Central memory CD4-positive, alpha-beta T cell (primary cell): ENCODE data around the gene CDKN2AIP.

Experiments
- DNase-seq: peaks from one replicate; pipeline ENCODE4 v3.0.0; 2022
- total RNA-seq, 3 experiments: gene quantifications; one replicate each; lab custom pipeline; 2026; lab: John Stamatoyannopoulos, UW

CDKN2AIP gene, protein sequence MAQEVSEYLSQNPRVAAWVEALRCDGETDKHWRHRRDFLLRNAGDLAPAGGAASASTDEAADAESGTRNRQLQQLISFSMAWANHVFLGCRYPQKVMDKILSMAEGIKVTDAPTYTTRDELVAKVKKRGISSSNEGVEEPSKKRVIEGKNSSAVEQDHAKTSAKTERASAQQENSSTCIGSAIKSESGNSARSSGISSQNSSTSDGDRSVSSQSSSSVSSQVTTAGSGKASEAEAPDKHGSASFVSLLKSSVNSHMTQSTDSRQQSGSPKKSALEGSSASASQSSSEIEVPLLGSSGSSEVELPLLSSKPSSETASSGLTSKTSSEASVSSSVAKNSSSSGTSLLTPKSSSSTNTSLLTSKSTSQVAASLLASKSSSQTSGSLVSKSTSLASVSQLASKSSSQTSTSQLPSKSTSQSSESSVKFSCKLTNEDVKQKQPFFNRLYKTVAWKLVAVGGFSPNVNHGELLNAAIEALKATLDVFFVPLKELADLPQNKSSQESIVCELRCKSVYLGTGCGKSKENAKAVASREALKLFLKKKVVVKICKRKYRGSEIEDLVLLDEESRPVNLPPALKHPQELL
- 46.9 to 96.1 (median 77.2) reads per million in 3 experiments for total RNA-seq

DNA sequence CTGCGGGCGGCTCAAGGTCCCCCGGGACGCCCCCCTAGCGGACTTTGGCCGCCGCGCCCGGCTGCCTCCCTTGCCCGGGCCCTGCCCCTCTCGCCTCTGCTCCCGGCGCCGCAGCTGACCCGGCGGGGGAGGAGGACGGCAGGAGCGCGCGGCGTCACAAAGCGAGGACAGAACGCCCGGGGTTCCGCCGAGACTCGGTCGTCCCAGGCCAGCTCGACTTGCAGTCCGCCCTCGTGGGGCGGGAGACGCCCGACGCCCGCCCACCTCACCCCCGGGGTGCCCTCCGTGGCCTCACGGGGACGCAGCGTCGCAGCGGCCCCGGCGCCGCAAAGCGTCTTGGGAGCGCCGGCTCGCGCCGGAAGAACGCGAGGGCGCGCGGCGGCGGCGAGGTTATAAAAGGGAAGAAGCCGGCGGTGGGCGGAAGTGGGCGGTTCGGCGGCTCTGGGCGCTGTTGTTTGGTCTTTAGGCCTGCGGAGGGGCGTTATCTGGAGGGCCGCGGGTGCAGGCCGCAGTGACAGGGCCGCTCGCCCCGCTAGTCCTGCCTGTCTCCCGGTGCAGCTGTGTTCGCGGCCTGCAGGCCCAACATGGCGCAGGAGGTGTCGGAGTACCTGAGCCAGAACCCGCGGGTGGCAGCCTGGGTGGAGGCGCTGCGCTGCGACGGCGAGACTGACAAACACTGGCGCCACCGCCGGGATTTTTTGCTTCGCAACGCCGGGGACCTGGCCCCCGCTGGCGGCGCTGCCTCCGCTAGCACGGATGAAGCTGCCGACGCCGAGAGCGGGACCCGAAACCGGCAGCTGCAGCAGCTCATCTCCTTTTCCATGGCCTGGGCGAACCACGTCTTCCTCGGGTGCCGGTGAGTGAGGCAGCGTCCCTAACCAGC, at the start of gene CDKN2AIP:
CDKN2AIP (plus strand) TSS at position 423 of the 883 bp plus-strand sequence; CDS start at position 585, 162 bp downstream.
- peak; percentile 95 for DNase-seq

DNA sequence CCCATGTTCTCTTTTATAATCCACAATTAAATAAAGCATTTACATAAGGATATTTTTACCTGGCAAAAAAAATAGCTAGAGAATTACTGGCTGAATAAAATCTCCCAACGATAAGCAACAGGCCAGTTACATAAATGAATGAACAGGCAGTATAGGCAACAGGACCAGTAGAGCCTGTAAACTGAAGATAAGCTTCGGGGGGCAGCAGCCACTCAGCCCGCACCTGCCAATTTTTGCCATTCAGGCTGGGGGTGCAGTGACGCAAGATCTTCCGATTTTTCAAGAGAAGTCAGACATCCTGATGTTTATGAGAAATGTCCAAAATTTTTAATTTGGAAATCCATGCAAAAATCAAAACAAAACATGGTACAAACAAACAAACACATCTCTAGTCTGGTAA, 49.0 kb upstream of the CDKN2AIP start:
- no peak for DNase-seq

DNA sequence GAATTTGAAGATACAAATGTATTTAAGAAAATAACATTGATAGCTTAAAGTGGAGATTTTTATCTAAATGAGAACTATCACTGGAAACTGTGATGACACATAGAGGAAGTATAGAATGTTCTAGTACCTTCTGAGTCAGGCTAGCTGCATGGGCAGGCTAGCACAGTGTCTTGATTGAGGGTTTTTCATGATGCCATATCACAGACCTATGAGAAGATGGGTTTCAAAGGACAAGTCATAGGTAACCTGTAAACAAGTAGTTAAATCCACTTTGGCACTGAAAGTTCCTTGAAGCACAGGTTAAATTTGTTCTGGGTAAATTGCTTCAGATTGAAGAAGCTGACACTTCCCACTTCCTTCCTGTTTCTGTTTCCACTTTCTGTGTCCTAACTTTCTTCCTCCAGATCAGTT, 48.2 kb upstream of the CDKN2AIP start:
- DNase-seq = no peak

DNA sequence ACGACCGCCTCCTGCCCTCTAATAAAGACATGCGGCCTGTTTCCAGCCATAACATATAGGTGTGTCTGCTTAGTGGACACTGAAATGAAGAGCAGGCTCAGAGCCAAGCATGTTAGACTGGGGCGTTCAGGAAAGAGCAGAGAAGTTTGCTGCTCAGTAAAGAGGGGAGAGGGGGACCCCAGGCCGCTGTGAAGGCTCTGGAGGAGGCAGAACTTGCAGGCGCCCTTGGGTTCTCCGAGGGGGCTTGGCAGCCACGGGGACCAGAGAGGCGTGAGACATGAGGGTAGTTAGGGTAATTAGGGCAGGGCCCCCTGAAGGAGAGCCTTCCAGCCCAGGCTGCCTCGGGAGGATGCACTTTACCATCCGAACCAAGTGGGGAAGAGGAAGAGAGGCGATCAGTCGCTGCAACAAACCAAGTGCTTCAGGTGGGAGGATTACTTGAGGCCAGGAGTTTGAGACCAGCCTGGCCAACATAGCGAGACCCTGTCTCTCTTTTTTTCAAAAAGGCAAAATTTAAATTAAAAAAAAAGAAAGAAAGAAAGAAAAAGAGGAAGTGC, 46.6 kb upstream of the CDKN2AIP start:
- DNase-seq = no peak

DNA sequence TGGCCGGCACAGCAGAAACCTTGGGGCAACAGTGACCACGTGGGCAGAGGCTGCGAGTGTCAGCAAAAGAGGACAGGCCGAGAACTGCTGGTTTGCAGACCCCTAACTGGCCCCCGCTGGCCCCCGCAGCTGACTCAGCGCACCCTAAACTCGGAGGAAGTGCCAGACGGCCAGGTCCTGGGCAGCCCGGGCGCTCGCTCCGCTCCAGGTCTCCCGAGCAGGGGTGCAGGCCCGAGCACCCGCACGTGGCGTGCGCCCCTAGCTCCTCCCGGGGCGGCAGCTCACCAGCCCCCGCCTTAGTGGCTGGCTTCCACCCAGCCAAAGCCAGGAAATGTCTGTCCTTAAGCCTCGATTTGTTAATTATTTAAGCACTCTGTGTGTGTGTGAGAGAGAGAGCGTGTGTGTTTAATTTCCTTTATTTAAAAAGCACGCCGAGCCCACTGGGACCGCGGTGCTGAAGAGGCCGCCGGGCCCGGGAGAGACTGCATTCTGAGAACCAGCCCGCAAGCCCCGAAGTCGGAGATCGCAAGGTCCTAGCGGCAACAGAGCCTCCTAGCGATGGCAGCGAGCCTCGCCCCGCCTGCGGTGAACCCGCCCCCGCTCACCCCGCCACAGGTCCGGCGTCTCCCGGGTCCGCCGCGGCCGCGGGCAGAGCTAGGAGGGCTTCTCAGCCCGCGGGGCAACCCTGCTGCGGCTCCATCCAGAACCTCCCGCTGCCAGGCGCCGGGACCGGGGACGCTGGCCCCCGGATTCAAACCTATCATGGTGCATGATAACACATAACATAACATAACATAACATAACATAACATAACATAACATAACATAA, 45.9 kb upstream of the CDKN2AIP start:
- peak; percentile 50 for DNase-seq

DNA sequence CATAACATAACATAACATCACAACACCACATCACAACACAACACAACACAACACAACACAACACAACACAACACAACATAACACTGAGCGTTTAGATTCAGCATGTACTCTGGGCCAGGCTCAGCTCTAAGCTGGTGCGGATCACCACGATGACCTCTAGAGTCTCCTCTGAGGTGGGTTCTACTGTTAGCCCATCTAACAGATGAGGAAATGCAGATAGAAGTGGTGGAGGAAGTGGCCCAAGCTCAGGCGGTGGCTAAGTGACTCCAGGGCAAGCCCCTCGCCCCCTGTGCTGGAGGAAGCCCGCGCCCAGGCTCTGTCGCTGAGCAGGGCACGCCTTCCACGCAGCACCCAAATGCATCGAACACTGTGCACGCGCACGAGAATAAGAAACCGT, 45.3 kb upstream of the CDKN2AIP start:
- DNase-seq = no peak

DNA sequence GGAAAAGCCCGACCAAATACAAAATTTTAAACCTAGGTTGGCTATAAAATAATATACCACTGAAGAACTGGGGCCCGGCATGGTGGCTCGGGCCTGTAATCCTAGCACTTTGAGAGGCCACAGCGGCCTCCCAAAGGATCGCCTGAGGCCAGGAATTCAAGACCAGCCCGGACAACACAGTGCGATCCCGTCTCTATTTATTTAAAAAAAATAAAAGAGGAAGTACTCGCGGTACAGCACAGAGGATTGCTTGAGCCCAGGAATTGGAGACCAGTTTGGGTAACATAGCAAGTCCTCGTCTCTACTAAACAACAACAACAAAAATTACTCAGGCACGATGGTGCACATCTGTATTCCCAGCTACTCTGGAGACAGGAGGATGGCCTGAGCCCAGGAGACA, 44.8 kb upstream of the CDKN2AIP start:
- no peak for DNase-seq

DNA sequence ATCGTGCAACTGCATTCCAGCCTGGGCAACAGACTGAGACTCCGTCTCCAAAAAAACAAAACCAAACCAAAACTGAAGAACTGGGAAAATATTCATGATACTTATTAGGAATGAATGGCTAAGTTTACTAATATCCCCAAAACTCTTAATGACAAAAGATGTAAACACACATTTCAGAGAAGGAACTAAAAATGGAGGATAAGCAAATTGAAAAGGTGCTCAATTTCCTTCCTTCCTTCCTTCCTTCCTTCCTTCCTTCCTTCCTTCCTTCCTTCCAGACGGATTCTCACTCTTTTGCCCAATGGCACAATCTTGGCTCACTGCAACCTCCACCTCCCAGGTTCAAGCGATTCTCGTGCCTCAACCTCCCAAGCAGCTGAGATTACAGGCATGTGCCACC, 44.4 kb upstream of the CDKN2AIP start:
- no peak for DNase-seq

DNA sequence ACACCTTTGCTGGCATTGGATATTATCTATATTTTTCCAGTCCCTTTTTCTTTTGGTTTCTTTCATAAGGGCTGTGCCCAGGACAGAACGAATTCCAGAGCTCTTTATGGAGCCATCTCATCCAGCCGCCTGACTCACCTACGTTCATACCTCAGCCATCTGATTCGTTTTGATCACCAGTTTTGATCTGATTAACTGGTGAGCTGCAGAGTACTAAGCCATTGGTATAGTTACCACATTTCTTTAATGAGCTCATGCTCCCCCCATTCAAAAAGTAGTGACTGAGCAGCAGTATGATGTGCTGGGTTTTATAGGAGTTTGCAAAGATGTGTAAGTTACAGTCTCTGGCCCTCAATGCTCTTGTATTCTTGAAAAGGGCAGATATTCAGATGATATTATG, 43.0 kb upstream of the CDKN2AIP start:
- DNase-seq = no peak

DNA sequence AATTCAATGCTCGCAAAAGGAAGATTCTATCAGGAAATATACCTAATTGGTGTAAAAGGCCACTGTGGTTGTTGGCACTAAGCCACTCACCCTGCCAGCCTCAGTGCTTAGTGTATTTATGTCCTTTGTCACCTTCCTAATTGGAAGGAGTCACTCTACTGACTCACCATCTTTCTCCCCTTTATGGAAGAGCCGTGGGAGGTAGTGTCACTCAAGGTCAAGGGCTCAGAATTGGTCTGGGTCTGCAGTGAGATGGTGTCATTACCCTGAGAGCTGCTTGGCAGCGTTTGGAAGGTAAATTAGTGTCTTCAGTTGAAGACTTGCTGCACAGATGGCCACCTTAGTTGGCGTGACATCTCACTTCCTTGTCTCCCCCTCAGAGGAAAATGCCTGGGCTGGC, 41.7 kb upstream of the CDKN2AIP start:
- DNase-seq = no peak

DNA sequence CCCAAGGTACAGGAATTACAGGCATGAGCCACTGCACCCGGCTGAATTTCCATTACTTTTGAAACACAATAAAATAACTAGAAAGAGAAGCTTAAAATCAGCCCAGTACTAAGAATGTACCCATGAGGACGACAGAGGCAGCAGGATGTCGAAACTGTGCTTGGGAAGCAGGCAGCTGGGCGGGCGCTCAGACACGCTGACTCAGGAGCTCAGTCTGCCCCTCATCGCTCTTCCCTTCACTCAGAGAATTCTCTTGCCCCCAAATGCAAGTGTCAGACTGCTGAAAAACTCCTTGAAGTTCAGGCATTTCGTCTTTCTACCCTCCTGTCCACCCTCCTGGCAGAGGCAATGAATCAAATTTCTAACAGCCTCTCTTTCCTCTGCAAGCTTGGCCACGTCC, 41.0 kb upstream of the CDKN2AIP start:
- no peak for DNase-seq

DNA sequence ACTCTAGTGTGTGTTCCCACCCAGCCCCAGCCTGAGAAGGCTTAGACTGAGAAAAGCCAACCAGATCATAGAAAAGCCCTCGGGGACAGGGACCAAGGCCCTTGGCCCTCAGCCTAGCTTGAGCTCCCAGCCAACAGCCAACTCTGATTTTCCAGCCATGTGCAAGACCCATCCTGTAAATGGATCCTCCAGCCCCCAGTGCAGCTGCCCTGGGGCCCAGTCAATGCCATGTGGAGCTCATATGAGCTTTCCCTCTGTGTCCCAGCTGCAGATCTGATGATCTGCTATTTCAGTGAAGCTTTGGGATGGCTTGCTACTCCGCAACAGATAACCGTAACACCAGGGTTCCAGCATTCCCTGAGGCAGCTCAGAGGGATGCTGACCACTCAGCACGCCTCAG, 40.5 kb upstream of the CDKN2AIP start:
- DNase-seq = no peak

DNA sequence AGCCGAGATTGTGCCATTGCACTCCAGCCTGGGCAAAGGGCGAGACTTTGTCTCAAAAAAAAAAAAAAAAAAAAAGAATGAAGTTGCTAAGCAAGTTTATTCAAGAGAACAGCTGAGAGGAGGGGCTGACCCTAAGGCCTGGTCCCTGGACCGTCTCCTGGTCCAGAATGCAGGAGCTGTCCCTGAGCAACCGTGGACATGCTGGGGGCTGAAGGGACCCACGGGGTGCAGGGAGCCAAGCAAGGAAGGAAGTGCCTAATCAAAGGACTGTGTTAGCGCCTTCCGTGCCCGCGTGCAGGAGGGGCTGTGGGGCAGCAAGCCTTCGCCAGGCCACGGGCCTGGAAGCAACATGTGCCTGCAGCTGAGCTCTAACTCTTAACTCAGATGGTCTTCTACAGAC, 39.1 kb upstream of the CDKN2AIP start:
- DNase-seq = no peak

DNA sequence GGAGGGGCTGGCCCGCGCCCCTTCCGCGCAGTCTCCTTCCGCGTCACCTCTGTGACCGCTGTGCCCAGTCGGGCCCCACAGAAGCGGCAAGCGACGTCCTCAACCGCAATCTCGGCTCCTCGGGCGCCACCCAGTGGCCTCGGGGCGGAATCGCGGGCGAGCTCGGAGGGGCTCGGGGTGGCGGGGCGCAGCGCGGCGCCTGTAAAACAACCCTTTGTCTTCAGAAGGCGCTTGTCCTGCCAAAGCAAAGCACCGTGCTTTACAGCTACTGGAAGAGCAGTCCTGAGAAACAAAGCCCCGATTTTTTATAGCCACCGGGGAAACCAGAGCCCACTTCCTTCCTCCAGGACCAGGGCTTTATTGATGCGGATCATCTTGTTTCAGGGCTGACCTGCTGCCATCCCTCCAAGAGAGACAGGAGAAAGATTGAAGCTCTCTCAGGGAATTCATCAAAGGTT, 37.3 kb upstream of the CDKN2AIP start:
- DNase-seq = peak; percentile 88

DNA sequence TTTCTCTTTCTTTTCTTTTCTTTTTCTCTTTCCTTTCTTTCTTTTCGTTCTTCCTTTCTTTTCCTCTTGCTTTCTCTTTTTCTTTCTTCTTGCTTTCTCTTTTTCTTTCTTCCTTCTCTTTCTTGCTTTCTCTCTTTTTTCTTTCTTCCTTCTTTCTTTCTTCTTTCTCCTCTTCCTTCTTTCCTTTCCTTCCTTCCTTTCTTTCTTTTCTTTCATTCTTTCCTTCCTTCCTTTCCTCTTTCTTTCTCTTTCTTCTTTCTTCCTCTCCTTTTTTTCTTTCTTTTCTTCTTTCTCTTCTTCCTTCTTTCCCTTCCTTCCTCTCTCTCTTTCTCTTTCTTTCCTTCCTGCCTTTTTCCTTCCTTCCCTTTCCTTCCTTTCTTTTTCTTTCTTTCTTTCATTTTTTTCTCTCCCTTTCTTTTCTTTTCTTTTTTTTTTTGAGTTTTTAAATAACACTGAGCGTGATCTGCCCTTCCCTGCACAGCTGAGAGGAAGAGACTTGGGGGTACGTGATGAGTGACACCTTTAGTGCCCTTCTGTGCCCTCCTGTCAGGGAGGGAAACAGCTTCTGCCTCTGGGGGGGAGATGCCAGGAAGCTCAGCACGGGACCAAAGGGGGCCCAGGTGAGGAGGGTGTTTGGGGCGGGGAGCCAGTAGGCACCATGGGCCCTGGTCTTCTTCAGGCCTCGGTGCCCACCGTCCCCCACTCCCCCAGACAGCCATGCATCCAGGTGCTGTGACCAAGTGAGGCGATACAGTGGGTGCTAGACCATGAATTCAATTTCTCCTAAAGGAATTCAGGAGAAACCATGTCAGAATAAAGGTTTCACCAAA, 36.6 kb upstream of the CDKN2AIP start:
- no peak for DNase-seq

DNA sequence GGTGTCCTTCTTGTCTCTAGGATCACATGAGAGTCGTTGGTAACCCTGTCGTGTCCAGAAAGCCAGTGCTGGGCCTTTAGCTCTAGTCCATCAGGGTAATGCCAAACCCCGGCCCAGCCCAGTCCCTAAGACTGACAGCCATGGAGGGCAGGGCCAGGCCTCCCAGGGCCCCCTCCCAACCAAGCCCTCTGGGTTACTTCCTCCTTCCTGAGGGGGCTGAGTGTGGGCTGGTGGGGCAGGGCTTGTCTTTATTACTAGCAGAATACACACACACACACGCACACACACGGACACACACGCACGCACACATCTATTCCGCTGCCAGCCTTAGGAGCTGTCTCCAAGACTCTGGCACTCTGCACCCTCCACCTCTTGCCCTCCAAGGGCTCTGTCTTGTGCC, 35.6 kb upstream of the CDKN2AIP start:
- DNase-seq = no peak

DNA sequence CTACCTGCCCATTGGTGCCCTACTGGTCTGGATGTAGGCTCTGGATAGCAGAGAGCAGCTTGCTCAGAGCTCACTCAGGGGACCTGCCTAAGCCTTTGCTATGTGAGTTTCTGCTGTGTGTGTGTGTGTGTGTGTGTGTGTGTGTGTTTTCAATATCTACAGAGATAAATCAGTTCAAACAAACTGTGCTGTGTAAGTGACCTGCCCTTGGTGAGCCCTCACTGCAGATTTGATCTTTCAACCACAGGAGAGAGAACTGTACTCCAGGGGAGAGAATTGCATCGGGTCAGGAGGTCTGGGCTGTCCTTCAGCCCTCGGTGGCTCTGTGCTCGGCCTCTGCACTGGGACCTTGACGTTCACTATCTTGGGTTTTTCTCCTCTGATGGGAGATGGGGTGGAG, 35.0 kb upstream of the CDKN2AIP start:
- DNase-seq = no peak

DNA sequence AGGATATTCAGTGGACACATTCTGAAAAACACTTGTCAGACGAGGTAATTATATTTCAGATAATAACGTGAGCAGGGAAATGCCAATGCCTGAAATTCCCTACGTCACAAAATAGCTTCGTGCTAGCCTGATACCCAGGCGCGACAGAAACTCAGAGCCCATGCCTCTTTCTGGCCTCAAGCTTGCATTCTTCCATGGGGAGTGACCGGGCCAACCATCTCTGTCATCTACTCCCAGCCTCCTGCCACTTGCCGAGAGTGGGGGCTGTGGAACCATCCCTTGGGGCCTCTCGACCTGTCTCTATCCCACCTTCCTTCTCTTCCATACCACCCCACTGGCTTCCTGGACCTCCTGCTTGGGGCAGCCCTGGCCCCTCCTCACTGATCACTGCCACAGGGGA, 34.5 kb upstream of the CDKN2AIP start:
- DNase-seq = no peak

DNA sequence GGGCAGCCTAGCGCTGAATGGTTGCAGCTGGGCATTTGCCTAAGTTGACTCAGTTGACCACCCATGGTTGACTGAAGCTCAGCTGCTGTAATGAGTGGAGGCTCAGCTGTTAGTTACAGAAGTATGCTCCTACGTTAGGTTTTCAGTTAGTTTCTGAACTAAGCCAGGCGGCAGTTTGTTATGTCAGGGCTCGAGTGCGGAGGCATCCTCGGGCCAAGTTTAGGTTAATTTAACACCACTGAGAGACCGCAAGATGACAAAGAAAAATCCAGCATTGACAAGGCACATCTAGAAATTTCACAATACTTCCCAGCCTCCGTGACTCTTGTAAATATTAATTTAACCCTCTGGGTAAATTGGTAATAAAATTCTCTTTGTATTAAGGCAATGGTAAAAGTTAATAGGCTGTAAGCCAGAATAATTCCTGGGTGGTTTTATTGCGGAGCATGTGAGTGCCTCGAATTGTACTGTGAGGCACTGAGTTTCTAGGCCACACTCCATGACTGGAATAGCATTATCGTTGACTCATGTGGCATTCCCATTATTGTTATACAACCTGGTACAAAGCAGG, 33.1 kb upstream of the CDKN2AIP start:
- DNase-seq = no peak

DNA sequence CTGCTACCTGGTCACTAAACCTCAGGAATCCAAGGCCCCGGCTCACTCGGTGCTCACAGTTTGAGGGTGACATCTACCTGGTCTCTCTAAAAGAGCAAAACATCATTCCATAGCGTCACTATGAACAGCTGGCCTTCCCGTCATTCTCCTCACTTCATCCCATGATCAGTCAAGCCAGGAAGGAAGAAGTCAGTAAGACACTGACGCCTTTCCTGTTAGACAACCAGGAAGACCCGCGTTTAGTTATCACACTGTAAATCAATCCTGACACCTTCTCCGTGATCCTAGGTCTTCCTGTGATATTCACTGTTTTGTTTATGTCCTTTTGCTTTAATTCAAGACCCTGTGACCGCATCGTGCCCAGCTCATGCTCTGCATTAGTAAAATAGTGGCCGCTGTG, 31.6 kb upstream of the CDKN2AIP start:
- no peak for DNase-seq
